GM12873 (cell line): ENCODE measurements around the gene OR4D9.

ENCODE experiments used
- TF ChIP-seq, protein P1 (sequence below): IDR thresholded peaks from 2 replicates; pipeline ENCODE4 v1.5.1; 2012; ENCODE audit warnings: low read depth, mild to moderate bottlenecking, moderate library complexity, low read length, control low read depth; ENCODE audit not compliant: insufficient read depth; ENCODE audit errors: missing control alignments

The OR4D9 gene

GRCh38 chr11:59553323-59553722 lies 42.0 kb downstream of the OR4D9 start:
- TF ChIP-seq, protein P1, sequence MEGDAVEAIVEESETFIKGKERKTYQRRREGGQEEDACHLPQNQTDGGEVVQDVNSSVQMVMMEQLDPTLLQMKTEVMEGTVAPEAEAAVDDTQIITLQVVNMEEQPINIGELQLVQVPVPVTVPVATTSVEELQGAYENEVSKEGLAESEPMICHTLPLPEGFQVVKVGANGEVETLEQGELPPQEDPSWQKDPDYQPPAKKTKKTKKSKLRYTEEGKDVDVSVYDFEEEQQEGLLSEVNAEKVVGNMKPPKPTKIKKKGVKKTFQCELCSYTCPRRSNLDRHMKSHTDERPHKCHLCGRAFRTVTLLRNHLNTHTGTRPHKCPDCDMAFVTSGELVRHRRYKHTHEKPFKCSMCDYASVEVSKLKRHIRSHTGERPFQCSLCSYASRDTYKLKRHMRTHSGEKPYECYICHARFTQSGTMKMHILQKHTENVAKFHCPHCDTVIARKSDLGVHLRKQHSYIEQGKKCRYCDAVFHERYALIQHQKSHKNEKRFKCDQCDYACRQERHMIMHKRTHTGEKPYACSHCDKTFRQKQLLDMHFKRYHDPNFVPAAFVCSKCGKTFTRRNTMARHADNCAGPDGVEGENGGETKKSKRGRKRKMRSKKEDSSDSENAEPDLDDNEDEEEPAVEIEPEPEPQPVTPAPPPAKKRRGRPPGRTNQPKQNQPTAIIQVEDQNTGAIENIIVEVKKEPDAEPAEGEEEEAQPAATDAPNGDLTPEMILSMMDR: no peak

DNA sequence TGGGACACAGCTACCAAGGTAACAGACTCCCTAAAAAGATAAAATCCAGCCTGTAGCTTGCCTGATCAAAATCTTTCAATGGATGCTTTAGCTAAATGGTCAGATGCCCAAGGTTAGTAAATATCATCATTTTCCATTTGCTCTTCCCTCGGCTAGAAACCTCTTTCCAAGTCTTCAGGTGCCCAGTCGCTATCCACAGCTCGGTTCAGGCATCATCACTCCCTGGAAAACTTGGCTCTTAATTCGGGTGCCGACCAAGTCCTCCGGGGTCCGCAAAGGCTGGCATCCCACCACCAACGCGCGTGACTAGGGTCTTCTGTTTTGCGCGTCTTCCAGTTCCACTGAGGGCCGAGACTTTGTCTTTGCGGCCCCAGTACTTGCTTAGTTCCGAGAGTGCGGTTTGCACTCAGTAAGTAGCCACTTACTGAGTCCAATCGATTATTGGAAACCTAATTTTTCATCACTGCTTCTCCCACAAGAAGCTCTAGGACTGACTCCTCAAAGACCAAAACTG lies 44.3 kb downstream of the OR4D9 start:
- TF ChIP-seq, protein P1: no peak

GRCh38 chr11:59556115-59556916 lies 45.0 kb downstream of the OR4D9 start:
- TF ChIP-seq, protein P1: no peak

DNA sequence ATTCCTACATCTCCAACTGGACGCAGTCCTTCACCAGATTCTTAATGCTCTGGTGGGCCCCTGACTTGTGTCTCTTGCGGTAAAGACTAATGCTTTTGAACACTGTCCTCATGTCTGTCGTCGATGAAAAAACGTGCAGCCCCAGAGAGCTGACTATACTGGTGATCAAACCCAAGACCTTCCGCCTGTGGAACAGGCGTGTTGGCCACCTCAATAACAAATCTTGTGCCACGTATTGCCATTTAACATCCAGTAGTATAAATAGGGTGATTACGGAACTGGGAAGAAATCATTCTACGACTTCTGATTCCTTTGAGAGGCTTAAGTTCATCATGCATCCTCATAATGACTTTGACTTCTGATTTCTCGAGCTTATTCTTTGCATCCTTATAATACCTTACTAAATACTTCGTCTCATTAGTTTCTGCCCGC lies 45.6 kb downstream of the OR4D9 start:
- TF ChIP-seq, protein P1: no peak

GRCh38 chr11:59558270-59558643 lies 46.9 kb downstream of the OR4D9 start:
- TF ChIP-seq, protein P1: no peak

GRCh38 chr11:59559886-59560285 lies 48.5 kb downstream of the OR4D9 start:
- TF ChIP-seq, protein P1: no peak

DNA sequence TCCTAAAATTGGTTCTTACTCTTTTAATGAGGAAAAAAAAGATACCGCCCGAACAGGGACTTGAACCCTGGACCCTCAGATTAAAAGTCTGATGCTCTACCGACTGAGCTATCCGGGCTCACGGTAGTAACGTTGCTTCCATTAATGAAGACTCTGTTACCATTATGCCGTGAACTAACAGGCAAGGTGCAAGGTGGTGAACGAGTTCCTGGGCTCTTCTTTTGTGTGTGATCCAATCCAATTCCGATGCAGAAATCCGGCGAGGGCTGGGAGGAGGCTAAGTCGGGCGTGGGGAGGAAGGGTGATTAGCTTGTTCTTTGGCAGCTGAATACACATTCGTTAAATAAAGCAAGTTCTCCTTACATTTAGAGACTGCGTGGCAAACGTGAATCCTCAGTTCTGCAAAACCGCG lies 49.0 kb downstream of the OR4D9 start:
- TF ChIP-seq, protein P1: no peak
